Vagina (tissue), 2 donors: Measurements from ENCODE around the gene CREB3L2. TPM values are rescaled to one million over a fixed set of nuclear protein-coding genes. Genes with fewer than 3 reads are reported as not detected.

Experiments used
- DNase-seq, 2 donors: peaks; one replicate each; pipeline ENCODE4 v3.0.0-alpha.2; 2017; ENCODE audit errors: extremely low spot score in 2 of 2
- H3K27ac ChIP-seq: fragments of 200-600 bp; sonication (generic); one replicate; pipeline ENCODE4 v1.5.1; 2019
- H3K27me3 ChIP-seq: fragments of 200-600 bp; sonication (generic); one replicate; pipeline ENCODE4 v1.5.1; 2019
- H3K36me3 ChIP-seq, 2 donors: fragments of 200-600 bp; sonication (generic); one replicate each; pipeline ENCODE4 v1.5.1; 2017 to 2019
- H3K4me1 ChIP-seq: fragments of 200-600 bp; sonication (generic); one replicate; pipeline ENCODE4 v1.5.1; 2019
- H3K4me3 ChIP-seq, 2 donors: fragments of 200-600 bp; sonication (generic); 1 replicate in 1 of 2; 2 replicates in 1 of 2; pipeline ENCODE4 v1.5.1; 2016 to 2019
- H3K9me3 ChIP-seq: fragments of 200-600 bp; sonication (generic); one replicate; pipeline ENCODE4 v1.5.1; 2019
- CTCF ChIP-seq, 3 experiments: fragments of 450-650 bp in 2 of 3; fragments of 200-600 bp in 1 of 3; sonication (generic) in 1 of 3; IDR thresholded peaks; one replicate each; pipeline ENCODE4 v1.5.1; 2017 to 2019; ENCODE audit warnings: antibody characterized with exemption in 3 of 3, mild to moderate bottlenecking in 2 of 3, moderate library complexity in 2 of 3
- POLR2A ChIP-seq, 2 donors: fragments of 450-650 bp; IDR thresholded peaks; one replicate each; pipeline ENCODE4 v1.6.1; 2017; ENCODE audit warnings: antibody characterized with exemption in 2 of 2, mild to moderate bottlenecking in 2 of 2, moderate library complexity in 2 of 2
- POLR2AphosphoS5 ChIP-seq, 2 donors: sonication (generic); formaldehyde crosslinking; IDR thresholded peaks; one replicate each; pipeline ENCODE4 v1.9.0; 2017; ENCODE audit warnings: antibody characterized with exemption in 2 of 2, mild to moderate bottlenecking in 2 of 2, low read depth in 1 of 2; ENCODE audit not compliant: insufficient read depth in 1 of 2
- intact Hi-C: fragments of 100-400 bp; cut with DNase I; formaldehyde crosslinking; loops from one replicate; pipeline ENCODE4 v1.15.1; 2023
- total RNA-seq: library from RNA; depleted of rRNA; stranded (reverse); fragments of >200 nt; gene quantifications from one replicate; pipeline ENCODE4 v1.2.3, GENCODE V29; 2016

Gene CREB3L2
- total RNA-seq, 1 donor from 2014 or later, result 28.7 TPM

GRCh38 chr7:138029941-138030340 lies 28.1 kb upstream of the CREB3L2 start:
- TF ChIP-seq CTCF (IDR thresholded peaks at IDR 0.05), result no peak
- TF ChIP-seq POLR2AphosphoS5 (IDR thresholded peaks at IDR 0.05; ENCODE audit: insufficient read depth in 1 of 2, low read depth in 1 of 2), result no peak
- TF ChIP-seq POLR2A (IDR thresholded peaks at IDR 0.05), result no peak
- no peak overlapping the region for H3K4me3 ChIP-seq
- no peaks in the 10 kb centered on the region for H3K4me1 ChIP-seq
- no peaks in the 10 kb centered on the region for H3K27me3 ChIP-seq
- no peak overlapping the region for H3K27ac ChIP-seq
- H3K36me3 ChIP-seq, result no peaks in the 10 kb centered on the region
- intact Hi-C loops, result no loop called here
- DNase-seq, result no peak
- no peaks in the 10 kb centered on the region for H3K9me3 ChIP-seq

- intact Hi-C loops, result no loop called here
- TF ChIP-seq POLR2A (IDR thresholded peaks at IDR 0.05), result no peak
- no peak for TF ChIP-seq POLR2AphosphoS5 (IDR thresholded peaks at IDR 0.05; ENCODE audit: insufficient read depth in 1 of 2, low read depth in 1 of 2)
- TF ChIP-seq CTCF (IDR thresholded peaks at IDR 0.05), result no peak
- Histone ChIP-seq H3K27me3 (no peaks in the 10 kb centered on the region), H3K27ac (no peak overlapping the region), H3K36me3 (no peaks in the 10 kb centered on the region), H3K4me1 (no peaks in the 10 kb centered on the region), H3K9me3 (no peaks in the 10 kb centered on the region), H3K4me3 (no peak overlapping the region)
- no peak for DNase-seq
Observed at GRCh38 chr7:138029126-138029525, 27.2 kb upstream of the CREB3L2 start.

GRCh38 chr7:138027100-138027499 lies 25.2 kb upstream of the CREB3L2 start:
- TF ChIP-seq POLR2A (IDR thresholded peaks at IDR 0.05), result no peak
- TF ChIP-seq POLR2AphosphoS5 (IDR thresholded peaks at IDR 0.05; ENCODE audit: insufficient read depth in 1 of 2, low read depth in 1 of 2), result no peak
- Histone ChIP-seq H3K27ac (no peak overlapping the region), H3K4me3 (no peak overlapping the region), H3K4me1 (no peaks in the 10 kb centered on the region), H3K27me3 (no peaks in the 10 kb centered on the region), H3K36me3 (no peaks in the 10 kb centered on the region), H3K9me3 (no peaks in the 10 kb centered on the region)
- no peak for DNase-seq
- intact Hi-C loops, result no loop called here

GRCh38 chr7:138025215-138026186 lies 23.6 kb upstream of the CREB3L2 start:
- Histone ChIP-seq H3K9me3 (no peaks in the 10 kb centered on the region), H3K36me3 (no peaks in the 10 kb centered on the region), H3K27me3 (no peaks in the 10 kb centered on the region), H3K4me3 (no peak overlapping the region), H3K4me1 (no peaks in the 10 kb centered on the region), H3K27ac (no peak overlapping the region)
- DNase-seq, result no peak
- TF ChIP-seq POLR2A (IDR thresholded peaks at IDR 0.05) (no peak), POLR2AphosphoS5 (IDR thresholded peaks at IDR 0.05; ENCODE audit: insufficient read depth in 1 of 2, low read depth in 1 of 2) (no peak), CTCF (IDR thresholded peaks at IDR 0.05) (no peak)
- intact Hi-C loops, result no loop called here

- no peaks in the 10 kb centered on the region for H3K4me1 ChIP-seq
- H3K36me3 ChIP-seq, result no peaks in the 10 kb centered on the region
- intact Hi-C loops, result no loop called here
- H3K9me3 ChIP-seq, result no peaks in the 10 kb centered on the region
- no peak overlapping the region for H3K27ac ChIP-seq
- no peak for DNase-seq
- no peaks in the 10 kb centered on the region for H3K27me3 ChIP-seq
- TF ChIP-seq POLR2A (IDR thresholded peaks at IDR 0.05), result no peak
- TF ChIP-seq POLR2AphosphoS5 (IDR thresholded peaks at IDR 0.05; ENCODE audit: insufficient read depth in 1 of 2, low read depth in 1 of 2), result no peak
- TF ChIP-seq CTCF (IDR thresholded peaks at IDR 0.05), result no peak
- H3K4me3 ChIP-seq, result no peak overlapping the region
Observed at GRCh38 chr7:138024765-138025164, 22.9 kb upstream of the CREB3L2 start.
